ENCODE measurements around the gene SMYD3.
"Not testable (repeated sequence)": the region's sequence is repeated elsewhere in the genome, so short reads cannot be mapped to it uniquely, and the experiment has no call there.

The SMYD3 gene

GRCh38 chr1:246051909-246052518 is 455.1 kb downstream of the SMYD3 start:
- no peak for DNase-seq

- no peak for DNase-seq
Observed at GRCh38 chr1:246048693-246049092, 458.4 kb downstream of the SMYD3 start.

DNA sequence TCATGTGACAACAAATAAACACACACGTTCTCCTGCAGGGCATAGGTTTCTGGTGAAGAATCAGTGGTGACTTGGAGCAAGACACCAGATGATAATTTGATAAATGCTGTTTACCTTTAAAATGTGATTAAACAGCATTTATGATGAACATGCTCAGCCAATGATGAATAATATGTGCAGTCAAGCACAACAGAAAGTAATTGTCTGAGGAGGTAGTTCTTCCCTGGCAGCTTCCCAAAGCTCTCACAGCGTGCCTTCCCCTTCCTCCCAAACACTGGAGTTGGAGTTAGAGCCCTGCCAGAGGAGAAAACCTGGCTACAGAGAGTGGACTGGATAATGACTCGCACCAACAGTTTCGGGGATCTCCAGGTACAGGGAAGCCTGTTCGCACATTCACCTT is 463.5 kb downstream of the SMYD3 start:
- no peak for DNase-seq

GRCh38 chr1:246041360-246041759 is 465.7 kb downstream of the SMYD3 start:
- DNase-seq = no peak

- DNase-seq = no peak
Observed at GRCh38 chr1:246040200-246040890, 466.7 kb downstream of the SMYD3 start.

DNA sequence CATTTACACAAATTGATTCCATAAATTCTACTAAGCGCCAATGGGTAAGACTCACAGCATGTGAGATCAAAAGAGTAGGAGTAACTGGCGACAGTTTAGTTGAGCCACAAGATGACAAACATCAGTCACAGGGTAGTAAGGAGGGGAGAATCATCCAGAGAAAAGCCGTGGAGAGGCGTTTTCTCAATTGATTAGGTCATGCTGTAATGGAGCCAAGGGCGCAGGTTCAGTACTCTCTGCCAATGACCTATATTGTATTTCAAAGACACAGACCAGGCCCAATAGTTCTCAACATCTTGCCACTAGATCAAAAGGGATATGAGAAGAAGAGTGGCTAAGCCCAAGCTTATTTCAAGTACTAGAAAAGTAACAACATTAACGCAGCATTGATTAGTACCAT is 467.5 kb downstream of the SMYD3 start:
- DNase-seq = no peak

DNA sequence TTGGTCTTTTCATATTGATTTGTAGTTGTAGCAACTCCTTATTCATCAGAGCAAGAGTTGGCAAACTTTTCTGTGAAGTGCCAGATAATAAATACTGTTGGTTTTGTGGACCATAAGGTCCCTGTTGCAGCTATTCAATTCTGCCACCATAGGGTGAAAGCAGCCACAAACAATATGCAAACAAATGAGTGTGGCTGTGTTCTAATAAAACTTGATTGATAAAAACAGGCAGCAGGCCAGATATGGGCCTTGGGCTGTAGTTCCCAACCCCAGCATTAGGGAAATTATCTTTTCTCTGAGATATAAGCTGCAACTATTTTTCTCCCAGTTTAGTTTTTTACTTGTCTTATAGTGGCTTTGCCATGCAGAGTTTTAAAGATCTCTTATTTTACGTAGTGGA is 469.2 kb downstream of the SMYD3 start:
- DNase-seq = no peak

- no peak for DNase-seq
Observed at GRCh38 chr1:246036175-246036574, 470.9 kb downstream of the SMYD3 start.

DNA sequence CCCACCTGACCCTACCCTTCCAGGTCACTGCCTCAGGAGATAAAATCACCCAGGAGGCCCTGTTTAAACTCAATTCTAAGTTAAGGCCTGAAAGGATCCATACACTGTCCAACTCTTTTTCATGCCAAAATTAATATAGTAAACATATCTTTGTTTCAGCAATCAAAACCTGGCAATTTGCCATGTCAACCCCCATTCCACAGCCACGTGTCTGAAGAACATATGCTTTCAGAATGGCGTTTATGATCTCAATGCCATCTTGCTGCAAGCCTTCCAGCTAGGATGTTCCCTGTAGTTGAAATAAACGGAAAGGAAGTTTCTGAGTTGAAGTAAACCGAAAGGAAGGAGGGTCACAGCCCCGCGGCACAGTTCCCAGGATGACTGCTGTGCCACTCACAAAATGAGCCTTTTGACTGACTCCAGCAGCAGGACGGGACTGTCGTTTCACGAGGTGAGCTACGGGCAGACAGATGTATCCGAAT is 472.0 kb downstream of the SMYD3 start:
- DNase-seq = no peak

DNA sequence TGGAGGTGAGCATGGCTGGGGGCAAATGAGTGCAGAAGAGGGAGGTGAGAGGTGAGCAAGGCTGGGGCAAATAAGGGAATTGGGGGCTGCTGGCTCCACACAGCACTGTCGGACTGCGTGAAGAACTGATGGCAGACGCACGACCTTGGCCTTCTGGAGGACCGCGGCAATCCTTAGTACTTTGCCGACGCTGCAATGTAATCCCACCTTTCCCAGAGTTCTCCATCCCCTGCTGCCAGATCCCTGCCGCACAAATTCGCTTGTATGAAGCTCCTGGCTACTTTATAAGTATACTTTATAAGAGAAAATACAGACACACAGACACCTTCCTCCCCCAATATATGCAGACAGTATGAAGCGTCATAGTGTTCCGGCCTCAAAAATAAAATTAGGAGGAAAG is 472.4 kb downstream of the SMYD3 start:
- no peak for DNase-seq

GRCh38 chr1:246032984-246033383 is 474.1 kb downstream of the SMYD3 start:
- no peak for DNase-seq

- DNase-seq = no peak
Observed at GRCh38 chr1:246032031-246032551, 475.0 kb downstream of the SMYD3 start.

- DNase-seq = no peak
Observed at GRCh38 chr1:246029616-246030015, 477.5 kb downstream of the SMYD3 start.

DNA sequence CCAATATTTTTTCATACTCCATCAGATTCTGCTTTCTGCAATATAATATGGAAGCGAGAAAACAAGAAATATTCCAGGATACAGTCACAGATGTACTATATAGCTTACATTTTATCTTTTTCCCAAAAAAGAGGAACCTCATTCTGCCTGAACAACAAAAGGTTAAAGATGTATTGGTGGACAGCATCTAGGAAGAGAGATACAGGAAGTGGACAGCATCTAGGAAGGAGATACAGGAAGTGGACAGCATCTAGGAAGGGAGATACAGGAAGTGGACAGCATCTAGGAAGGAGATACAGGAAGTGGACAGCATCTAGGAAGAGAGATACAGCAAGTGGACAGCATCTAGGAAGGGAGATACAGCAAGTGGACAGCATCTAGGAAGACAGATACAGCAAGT is 483.0 kb downstream of the SMYD3 start:
- not testable (repeated sequence) for DNase-seq

- DNase-seq = no peak
Observed at GRCh38 chr1:246020211-246020954, 486.7 kb downstream of the SMYD3 start.

- DNase-seq = no peak
Observed at GRCh38 chr1:246018146-246018545, 488.9 kb downstream of the SMYD3 start.

DNA sequence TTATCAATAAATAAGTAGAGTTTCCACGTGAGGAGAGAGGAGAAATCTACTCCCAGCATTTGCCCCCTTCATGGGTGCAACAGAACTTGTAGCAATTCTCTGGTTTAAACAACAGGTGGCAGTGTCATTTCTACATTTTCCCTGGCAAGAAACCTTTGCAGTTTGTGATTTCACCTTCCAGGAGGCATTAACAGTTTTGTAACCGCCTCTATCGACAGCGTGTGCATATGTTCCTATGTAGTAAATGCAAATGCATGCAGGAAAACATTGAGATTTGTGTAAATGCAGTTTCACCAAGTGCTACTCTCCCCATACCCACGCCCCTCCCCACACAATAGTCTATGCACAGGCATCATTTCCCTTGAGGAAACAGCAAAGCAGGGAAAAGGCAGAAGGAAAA is 494.7 kb downstream of the SMYD3 start:
- no peak for DNase-seq

DNA sequence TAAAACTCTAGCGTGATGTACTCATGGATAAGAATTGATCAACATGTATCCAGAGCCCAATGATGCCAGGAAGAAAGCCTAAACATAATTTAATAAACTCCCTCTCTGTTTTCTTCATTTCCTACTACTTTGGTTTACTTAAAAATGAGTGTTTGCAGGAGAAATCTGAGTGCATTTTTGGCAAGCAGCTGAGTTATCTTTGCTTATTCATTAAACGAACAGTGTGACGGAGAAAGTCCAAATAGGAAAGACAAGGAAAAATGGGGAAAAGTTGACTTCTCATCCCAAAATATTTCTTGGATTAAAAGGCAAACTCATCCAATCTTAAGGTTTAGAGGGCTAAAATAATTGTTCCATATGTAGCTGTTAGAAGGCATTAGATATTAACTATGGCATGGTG is 496.7 kb downstream of the SMYD3 start:
- no peak for DNase-seq

DNA sequence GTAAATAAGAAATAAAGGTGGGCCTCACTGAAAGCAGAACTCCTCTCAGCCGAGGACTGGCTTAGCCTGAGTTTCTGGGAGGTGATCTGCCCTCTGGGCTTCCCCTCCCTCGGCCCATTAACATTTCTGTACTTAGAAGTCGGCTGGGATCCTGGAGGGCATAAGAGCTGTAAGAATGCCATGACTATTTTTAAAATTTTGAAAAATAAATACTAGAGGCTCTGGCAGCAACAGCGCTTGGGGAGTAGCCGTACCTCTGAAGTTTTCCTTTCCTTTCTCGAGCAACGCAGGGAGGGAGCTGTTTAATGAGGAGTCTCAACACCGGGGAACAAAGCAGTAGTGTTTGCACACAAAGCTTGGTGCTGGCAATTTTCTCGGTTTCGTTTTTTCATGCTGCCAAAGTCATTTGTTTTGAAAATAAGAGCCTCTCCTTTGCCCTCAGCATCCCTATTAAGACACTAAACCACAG is 498.7 kb downstream of the SMYD3 start:
- DNase-seq = no peak

DNA sequence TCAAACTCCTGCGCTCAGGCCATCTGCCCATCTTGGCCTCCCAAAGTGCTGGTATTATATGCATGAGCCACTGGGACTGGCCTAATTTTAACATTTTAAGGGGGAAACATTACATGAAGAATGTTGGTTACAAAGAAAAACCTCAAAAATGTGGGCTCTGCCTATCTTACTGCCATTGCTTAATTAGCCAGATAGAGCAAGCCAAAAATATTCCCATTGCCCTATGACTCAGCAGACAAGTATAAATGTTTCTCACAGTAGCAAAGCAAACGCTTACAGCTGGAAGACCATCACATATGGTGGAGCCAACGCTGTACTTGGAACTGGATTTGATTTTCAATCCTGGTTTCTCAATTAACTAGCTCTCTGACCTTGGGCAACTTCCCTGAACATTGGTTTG is 502.0 kb downstream of the SMYD3 start:
- no peak for DNase-seq

- DNase-seq = no peak
Observed at GRCh38 chr1:246004301-246004700, 502.8 kb downstream of the SMYD3 start.

GRCh38 chr1:246003442-246003730 is 503.7 kb downstream of the SMYD3 start:
- DNase-seq = no peak

DNA sequence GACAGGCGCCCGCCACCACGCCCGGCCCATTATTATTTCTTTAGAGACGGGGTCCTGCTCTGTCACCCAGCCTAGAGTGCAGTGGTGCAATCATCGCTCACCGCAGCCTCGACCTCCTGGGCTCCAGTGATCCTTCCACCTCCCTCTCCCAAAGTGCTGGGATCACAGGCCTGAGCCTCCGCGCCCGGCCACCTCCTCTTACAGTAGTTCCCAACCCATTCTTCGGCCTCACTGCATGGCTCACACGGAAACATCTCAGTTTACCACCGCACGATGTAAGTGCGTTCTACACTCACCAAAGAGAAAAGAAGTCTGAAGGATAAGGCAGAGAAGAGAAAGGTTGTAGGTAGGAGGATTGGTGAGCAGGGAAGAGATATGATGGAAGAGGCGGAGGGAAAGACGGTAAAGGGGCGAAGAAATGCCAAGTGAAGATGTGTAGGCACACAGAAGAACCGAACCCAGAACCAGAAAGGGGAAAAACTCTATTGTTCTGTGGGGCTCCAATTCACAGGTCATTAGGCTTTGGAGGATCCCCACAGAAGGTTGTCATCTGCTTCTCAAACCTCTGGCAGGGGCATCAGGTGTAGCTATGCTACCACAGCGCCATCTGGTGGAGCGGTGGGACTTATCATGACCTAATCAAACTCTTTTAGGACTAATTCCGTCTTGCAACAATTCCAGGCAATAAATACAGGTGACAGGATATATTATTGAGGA is 504.2 kb downstream of the SMYD3 start:
- DNase-seq = peak; percentile 57

All from activated effector memory CD4-positive, alpha-beta T cell treated with Interleukin-2 at 50 U/mL for 16 hours (primary cell).